ENCODE results near the gene CRISPLD2.

CRISPLD2 gene

GRCh38 chr16:84789431-84789830 is 30.4 kb upstream of the CRISPLD2 start:
- DNase-seq: no peak
- TF ChIP-seq POLR2A (IDR thresholded peaks at IDR 0.05; ENCODE audit: low read length): no peak
- TF ChIP-seq GATA1 (IDR thresholded peaks at IDR 0.05; ENCODE audit: low read depth, low read length): no peak

DNA sequence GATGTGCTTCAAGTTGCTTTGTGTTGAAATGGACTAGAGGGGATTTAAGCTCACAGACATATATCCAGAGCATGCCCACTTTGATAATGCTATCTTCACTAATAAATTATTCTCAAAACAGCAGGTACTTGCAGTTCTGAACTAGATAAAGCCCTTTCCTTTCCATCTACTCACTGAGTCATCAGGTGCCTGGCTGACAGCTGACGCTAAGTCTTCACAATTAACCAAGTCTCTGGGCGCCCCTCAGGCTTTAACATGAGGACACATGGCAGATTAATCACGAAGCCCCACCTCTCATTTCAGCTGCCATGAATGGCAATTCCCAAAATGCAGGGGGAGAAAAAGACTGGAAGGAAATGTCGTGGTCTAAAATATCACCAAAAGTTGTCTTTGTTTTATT is 29.5 kb upstream of the CRISPLD2 start:
- no peak for DNase-seq
- TF ChIP-seq POLR2A (IDR thresholded peaks at IDR 0.05; ENCODE audit: low read length) (no peak), GATA1 (IDR thresholded peaks at IDR 0.05; ENCODE audit: low read depth, low read length) (no peak)

DNA sequence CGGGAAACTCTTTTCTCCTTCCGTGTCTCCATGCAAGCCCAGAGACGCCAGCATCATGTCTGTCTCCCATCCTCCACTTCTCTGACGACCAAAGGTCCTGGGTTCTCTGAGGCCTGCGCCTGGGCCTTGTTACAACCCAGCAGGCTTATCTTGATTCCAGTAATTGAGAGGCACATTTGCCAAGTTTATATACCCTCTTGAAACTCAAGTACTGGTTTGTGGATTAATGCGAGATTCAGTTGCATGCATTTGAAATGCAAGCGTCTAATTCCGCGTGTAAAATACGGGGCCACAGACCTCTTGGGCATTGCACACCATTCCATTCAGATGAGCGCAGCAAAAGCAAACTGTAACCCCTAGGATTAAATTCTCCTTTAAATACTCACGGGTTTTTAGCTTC is 28.7 kb upstream of the CRISPLD2 start:
- DNase-seq: no peak
- no peak for TF ChIP-seq POLR2A (IDR thresholded peaks at IDR 0.05; ENCODE audit: low read length)
- no peak for TF ChIP-seq GATA1 (IDR thresholded peaks at IDR 0.05; ENCODE audit: low read depth, low read length)

- DNase-seq: no peak
- no peak for TF ChIP-seq GATA1 (IDR thresholded peaks at IDR 0.05; ENCODE audit: low read depth, low read length)
- TF ChIP-seq POLR2A (IDR thresholded peaks at IDR 0.05; ENCODE audit: low read length): no peak
These were observed 28.3 kb upstream of the CRISPLD2 start for GRCh38 chr16:84791501-84791900.

DNA sequence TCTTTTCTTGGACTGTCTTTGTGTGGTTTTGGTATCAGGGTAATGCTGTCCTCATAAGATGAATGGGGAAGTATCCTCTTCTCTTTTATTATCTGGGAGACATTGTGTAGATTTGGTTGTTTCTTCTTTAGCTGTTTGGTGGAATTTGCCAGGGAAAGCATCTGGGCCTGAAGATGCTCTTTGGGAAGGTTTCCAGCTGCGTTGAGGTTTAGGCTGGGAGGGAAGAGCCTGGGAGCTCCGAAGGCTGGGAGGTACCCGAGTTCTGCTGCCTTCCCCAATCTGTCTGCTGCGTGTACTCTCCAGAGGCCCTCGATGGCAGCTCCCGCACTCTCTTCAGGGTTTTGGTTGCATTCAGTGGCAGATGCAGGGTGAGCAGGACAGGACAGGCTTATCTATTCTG is 25.6 kb upstream of the CRISPLD2 start:
- TF ChIP-seq POLR2A (IDR thresholded peaks at IDR 0.05; ENCODE audit: low read length) (no peak), GATA1 (IDR thresholded peaks at IDR 0.05; ENCODE audit: low read depth, low read length) (no peak)
- DNase-seq: no peak

GRCh38 chr16:84794626-84795025 is 25.2 kb upstream of the CRISPLD2 start:
- no peak for DNase-seq
- no peak for TF ChIP-seq POLR2A (IDR thresholded peaks at IDR 0.05; ENCODE audit: low read length)
- TF ChIP-seq GATA1 (IDR thresholded peaks at IDR 0.05; ENCODE audit: low read depth, low read length): no peak

- DNase-seq: no peak
- no peak for TF ChIP-seq POLR2A (IDR thresholded peaks at IDR 0.05; ENCODE audit: low read length)
- no peak for TF ChIP-seq GATA1 (IDR thresholded peaks at IDR 0.05; ENCODE audit: low read depth, low read length)
These were observed 24.3 kb upstream of the CRISPLD2 start for GRCh38 chr16:84795329-84796053.

DNA sequence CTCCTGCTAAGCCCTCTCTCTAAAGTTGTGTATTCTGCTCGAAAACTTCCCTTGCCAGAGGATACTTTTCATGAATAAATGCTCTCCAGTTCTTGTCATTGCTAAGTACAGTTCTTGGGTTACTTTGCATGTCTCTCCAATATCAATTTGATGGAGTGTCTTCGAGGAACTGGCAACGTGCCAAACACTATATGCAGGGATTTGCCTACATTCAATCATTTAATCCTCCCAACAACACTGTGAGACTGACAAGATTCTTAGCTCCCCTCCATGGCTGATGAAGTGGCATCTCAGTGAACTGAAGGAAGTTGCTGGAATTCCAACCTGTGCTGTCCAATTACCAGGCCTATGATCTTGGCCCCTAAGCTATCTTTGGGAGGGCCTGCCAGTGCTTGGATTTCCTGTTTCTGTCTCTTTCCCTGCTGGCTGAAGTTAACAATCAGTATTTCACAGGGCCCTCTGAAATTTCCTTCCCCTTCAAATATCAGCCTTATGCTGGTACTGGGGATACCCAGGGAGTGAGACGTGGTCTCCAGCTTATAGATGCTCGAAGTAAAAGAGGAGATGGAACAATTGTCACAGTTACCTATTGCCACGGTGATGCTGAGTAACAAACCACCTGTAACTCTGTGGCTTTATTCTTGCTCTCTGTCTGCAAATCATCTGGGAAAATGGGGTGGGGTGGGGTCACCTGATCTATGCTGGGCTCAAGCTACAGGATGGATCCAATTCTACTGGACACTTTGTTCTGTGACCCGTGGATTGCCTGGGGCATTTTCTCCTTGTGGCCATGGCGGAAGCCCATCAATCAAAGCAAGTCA is 19.4 kb upstream of the CRISPLD2 start:
- DNase-seq: no peak
- TF ChIP-seq GATA1 (IDR thresholded peaks at IDR 0.05; ENCODE audit: low read depth, low read length): no peak
- no peak for TF ChIP-seq POLR2A (IDR thresholded peaks at IDR 0.05; ENCODE audit: low read length)

GRCh38 chr16:84803146-84803545 is 16.6 kb upstream of the CRISPLD2 start:
- DNase-seq: no peak
- TF ChIP-seq GATA1 (IDR thresholded peaks at IDR 0.05; ENCODE audit: low read depth, low read length) (no peak), POLR2A (IDR thresholded peaks at IDR 0.05; ENCODE audit: low read length) (no peak)

DNA sequence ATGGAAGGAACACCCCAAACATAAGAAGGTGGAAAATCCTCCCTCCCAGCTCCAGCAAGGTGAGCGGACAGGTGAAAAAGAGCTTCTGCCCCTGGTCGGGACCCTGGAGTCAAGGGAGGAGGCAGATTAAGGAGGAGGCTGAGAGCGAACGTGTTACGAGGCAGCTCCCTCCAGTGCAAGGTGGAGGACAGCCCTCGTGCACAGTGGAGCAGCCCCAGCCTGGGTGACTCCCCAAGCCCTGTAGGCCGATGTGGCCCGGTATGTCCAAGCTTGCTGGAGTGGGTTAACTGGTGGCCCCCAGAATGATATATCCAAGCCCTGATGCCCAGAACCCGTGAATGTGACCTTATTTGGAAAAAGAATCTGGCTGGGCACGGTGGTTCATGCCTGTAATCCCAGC is 15.5 kb upstream of the CRISPLD2 start:
- TF ChIP-seq GATA1 (IDR thresholded peaks at IDR 0.05; ENCODE audit: low read depth, low read length): no peak
- TF ChIP-seq POLR2A (IDR thresholded peaks at IDR 0.05; ENCODE audit: low read length): no peak
- DNase-seq: no peak

DNA sequence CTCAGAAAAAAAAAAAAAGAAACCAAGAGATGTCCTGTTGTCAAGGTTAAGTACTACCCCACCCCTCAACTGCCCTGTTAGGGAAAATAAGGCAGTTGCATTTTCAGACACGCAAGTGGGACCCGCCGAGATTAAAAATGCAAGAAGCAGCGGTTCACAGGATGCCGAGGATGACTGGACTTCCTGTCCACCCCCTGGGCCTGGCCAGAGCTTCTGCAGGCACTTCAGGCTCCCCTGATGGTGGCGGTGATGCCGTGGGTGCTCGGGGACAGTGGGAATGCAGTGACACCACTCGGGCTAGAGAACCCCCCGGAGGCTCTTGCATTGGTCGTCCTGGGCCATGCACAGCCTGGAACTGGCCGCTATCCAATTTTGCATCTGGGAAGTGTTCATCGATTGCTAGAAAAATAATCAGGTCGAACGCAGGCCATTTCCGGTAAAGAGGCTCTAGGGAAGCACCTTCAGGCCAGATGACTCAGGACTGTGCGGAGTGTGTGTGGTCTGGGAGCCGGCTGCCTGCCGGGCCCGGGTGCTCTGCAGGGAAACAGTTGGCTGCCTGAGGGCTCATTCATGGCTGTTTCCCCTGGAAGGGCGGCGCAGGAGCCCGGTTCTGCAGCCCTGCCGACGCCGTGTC is 13.4 kb upstream of the CRISPLD2 start:
- TF ChIP-seq GATA1 (IDR thresholded peaks at IDR 0.05; ENCODE audit: low read depth, low read length) (no peak), POLR2A (IDR thresholded peaks at IDR 0.05; ENCODE audit: low read length) (no peak)
- DNase-seq: no peak

- no peak for TF ChIP-seq POLR2A (IDR thresholded peaks at IDR 0.05; ENCODE audit: low read length)
- no peak for DNase-seq
These were observed 12.9 kb upstream of the CRISPLD2 start for GRCh38 chr16:84806890-84807258.

- no peak for TF ChIP-seq POLR2A (IDR thresholded peaks at IDR 0.05; ENCODE audit: low read length)
- TF ChIP-seq GATA1 (IDR thresholded peaks at IDR 0.05; ENCODE audit: low read depth, low read length): no peak
- DNase-seq: no peak
These were observed 12.0 kb upstream of the CRISPLD2 start for GRCh38 chr16:84807776-84808175.

- TF ChIP-seq POLR2A (IDR thresholded peaks at IDR 0.05; ENCODE audit: low read length) (no peak), GATA1 (IDR thresholded peaks at IDR 0.05; ENCODE audit: low read depth, low read length) (no peak)
- DNase-seq: no peak
These were observed 11.0 kb upstream of the CRISPLD2 start for GRCh38 chr16:84808826-84809225.

All from erythroblast (primary cell).